Mononuclear cell (primary cell): Measurements from ENCODE around the gene RNF17. TPM values are rescaled to one million over a fixed set of nuclear protein-coding genes. Genes with fewer than 3 reads are reported as not detected.

ENCODE experiments used
- H3K27me3 ChIP-seq: 2 replicates; pipeline ENCODE4 v1.6.0; 2011; ENCODE audit warnings: low read length, control low read depth; ENCODE audit not compliant: insufficient read depth
- H3K4me1 ChIP-seq: 2 replicates; pipeline ENCODE4 v1.5.1; 2011; ENCODE audit warnings: mild to moderate bottlenecking, low read length, control low read depth; ENCODE audit not compliant: insufficient read depth
- H3K4me3 ChIP-seq: 2 replicates; pipeline ENCODE4 v1.5.1; 2011; ENCODE audit warnings: mild to moderate bottlenecking, low read length, moderate library complexity
- H3K9me3 ChIP-seq: 2 replicates; pipeline ENCODE4 v1.5.1; 2011; ENCODE audit warnings: low read depth, mild to moderate bottlenecking, control low read depth, low read length
- total RNA-seq: library from RNA; depleted of rRNA; stranded (reverse); fragments of >200 nt; gene quantifications from one replicate; pipeline ENCODE4 v1.2.3, GENCODE V29; 2012

Gene RNF17
- total RNA-seq, 1 donor = not detected

- H3K27me3 ChIP-seq = no peaks in the 10 kb centered on the region
- no peaks in the 10 kb centered on the region for H3K9me3 ChIP-seq
- no peak overlapping the region for H3K4me3 ChIP-seq
- H3K4me1 ChIP-seq = no peaks in the 10 kb centered on the region
Observed at GRCh38 chr13:24893863-24894262, 129.9 kb downstream of the RNF17 start.

DNA sequence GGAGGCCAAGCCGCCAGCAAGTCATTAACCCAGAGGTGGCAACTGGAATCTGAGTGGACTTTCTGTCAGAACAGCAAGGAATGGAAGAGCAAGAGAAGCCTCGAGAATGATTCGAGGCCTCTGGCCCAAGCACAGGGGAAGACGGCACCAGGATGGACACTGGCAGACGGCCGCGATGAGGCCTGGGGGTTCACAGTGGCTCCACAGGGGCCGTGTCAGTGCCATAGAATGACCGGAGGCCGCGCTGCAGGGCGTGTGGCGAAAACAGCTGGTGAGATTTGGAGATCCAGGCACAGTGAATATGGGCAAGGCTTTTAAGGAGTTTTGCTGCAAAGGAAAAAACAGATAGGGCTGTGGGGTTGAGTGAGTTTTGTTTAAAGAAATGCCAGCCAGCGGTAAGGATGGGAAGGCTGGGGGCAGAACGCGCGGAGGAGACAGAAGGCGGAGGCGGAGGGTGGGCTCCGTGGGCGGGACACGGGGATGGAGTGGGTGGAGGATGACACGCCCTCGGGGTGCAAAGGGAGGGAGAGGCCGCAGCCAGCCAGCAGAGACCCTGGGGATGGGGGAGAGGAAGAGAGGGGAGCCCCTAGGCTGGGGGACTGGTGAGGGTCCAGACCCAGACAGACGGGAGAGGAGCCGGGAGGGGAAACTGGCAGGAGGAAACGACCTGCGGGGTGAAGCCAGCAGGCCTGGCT, 130.5 kb downstream of the RNF17 start:
- Histone ChIP-seq H3K9me3 (no peaks in the 10 kb centered on the region), H3K4me1 (no peaks in the 10 kb centered on the region), H3K27me3 (no peaks in the 10 kb centered on the region), H3K4me3 (no peak overlapping the region)

DNA sequence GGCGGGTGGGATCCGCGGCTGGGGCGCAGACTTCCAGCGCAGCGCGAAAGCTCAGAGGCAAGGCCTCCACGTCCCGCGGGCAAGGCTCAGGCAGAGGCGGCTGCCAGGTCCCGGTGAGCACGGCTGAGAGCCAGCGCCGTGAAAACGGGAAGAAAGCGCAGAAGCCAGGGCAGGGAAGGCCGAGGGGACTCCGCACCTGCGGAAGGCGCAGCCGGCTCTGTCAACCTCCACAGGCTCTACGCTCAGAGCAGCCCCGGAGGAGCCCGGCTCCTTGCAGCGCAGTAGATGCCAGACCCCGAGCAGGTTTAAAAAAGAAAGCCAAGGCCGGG, 131.0 kb downstream of the RNF17 start:
- Histone ChIP-seq H3K27me3 (no peaks in the 10 kb centered on the region), H3K9me3 (no peaks in the 10 kb centered on the region), H3K4me1 (no peaks in the 10 kb centered on the region), H3K4me3 (no peak overlapping the region)

GRCh38 chr13:24896061-24896460, 132.1 kb downstream of the RNF17 start:
- H3K9me3 ChIP-seq = no peaks in the 10 kb centered on the region
- peaks cover 3% of the 10 kb centered on the region for H3K4me1 ChIP-seq
- no peaks in the 10 kb centered on the region for H3K27me3 ChIP-seq
- no peak overlapping the region for H3K4me3 ChIP-seq

GRCh38 chr13:24897293-24897692, 133.3 kb downstream of the RNF17 start:
- no peaks in the 10 kb centered on the region for H3K9me3 ChIP-seq
- peaks cover 3% of the 10 kb centered on the region for H3K4me1 ChIP-seq
- no peaks in the 10 kb centered on the region for H3K27me3 ChIP-seq
- H3K4me3 ChIP-seq = no peak overlapping the region

- Histone ChIP-seq H3K9me3 (no peaks in the 10 kb centered on the region), H3K4me3 (no peak overlapping the region), H3K4me1 (peaks cover 3% of the 10 kb centered on the region), H3K27me3 (no peaks in the 10 kb centered on the region)
Observed at GRCh38 chr13:24899601-24900000, 135.6 kb downstream of the RNF17 start.

GRCh38 chr13:24900507-24900906, 136.5 kb downstream of the RNF17 start:
- Histone ChIP-seq H3K27me3 (no peaks in the 10 kb centered on the region), H3K4me1 (peaks cover 3% of the 10 kb centered on the region), H3K9me3 (no peaks in the 10 kb centered on the region), H3K4me3 (no peak overlapping the region)

- Histone ChIP-seq H3K4me3 (no peak overlapping the region), H3K9me3 (no peaks in the 10 kb centered on the region), H3K27me3 (no peaks in the 10 kb centered on the region), H3K4me1 (peaks cover 3% of the 10 kb centered on the region)
Observed at GRCh38 chr13:24905242-24905641, 141.3 kb downstream of the RNF17 start.

- Histone ChIP-seq H3K4me1 (no peaks in the 10 kb centered on the region), H3K9me3 (no peaks in the 10 kb centered on the region), H3K27me3 (no peaks in the 10 kb centered on the region), H3K4me3 (no peak overlapping the region)
Observed at GRCh38 chr13:24906268-24906667, 142.3 kb downstream of the RNF17 start.

GRCh38 chr13:24910502-24911132, 146.6 kb downstream of the RNF17 start:
- Histone ChIP-seq H3K4me1 (no peaks in the 10 kb centered on the region), H3K27me3 (no peaks in the 10 kb centered on the region), H3K9me3 (no peaks in the 10 kb centered on the region), H3K4me3 (no peak overlapping the region)

- Histone ChIP-seq H3K4me3 (no peak overlapping the region), H3K27me3 (no peaks in the 10 kb centered on the region), H3K9me3 (no peaks in the 10 kb centered on the region), H3K4me1 (no peaks in the 10 kb centered on the region)
Observed at GRCh38 chr13:24911133-24911908, 147.4 kb downstream of the RNF17 start.

DNA sequence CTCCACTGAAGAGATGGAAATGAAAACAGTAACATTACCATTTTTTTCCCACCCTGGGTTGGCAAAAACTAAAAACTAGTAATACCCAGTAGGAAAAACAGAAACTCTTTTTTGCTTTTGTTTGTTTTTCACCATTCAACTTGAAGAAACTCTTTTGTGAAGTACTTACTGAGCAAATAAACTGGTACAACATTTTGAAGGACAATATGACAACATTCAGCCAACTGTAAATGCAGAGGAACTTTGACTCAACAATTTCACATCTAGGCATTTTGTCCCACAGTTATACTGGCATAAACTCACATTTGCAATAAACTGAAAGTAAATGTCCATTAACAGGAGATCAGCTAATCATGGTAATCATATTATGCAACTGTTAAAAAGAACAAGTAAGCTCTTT, 152.5 kb downstream of the RNF17 start:
- H3K27me3 ChIP-seq = no peaks in the 10 kb centered on the region
- H3K9me3 ChIP-seq = no peaks in the 10 kb centered on the region
- no peak overlapping the region for H3K4me3 ChIP-seq
- H3K4me1 ChIP-seq = no peaks in the 10 kb centered on the region

DNA sequence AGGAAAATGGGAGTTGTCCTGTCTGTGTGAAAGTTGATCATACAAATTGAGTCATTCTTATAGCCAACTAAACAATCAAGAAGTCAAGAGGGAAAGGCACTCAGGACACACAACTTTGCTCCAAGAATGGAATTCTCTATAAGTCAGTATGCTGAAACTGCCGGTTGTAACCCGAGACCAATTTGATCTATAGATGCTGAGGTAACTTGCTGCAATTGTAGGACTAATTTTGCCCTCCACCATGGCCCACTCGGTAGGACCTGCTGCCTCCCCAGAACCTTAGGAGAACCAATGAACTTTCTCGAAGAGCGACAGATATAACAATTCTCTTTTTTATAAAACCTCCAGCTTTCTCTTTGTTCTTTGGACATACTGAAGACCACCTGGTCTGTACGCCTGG, 157.0 kb downstream of the RNF17 start:
- Histone ChIP-seq H3K9me3 (no peaks in the 10 kb centered on the region), H3K27me3 (no peaks in the 10 kb centered on the region), H3K4me1 (peaks cover 9% of the 10 kb centered on the region), H3K4me3 (no peak overlapping the region)

- no peaks in the 10 kb centered on the region for H3K9me3 ChIP-seq
- no peaks in the 10 kb centered on the region for H3K27me3 ChIP-seq
- peak overlapping the region; percentile 98 for H3K4me3 ChIP-seq
- H3K4me1 ChIP-seq = peaks cover 9% of the 10 kb centered on the region
Observed at GRCh38 chr13:24921881-24922280, 157.9 kb downstream of the RNF17 start.

DNA sequence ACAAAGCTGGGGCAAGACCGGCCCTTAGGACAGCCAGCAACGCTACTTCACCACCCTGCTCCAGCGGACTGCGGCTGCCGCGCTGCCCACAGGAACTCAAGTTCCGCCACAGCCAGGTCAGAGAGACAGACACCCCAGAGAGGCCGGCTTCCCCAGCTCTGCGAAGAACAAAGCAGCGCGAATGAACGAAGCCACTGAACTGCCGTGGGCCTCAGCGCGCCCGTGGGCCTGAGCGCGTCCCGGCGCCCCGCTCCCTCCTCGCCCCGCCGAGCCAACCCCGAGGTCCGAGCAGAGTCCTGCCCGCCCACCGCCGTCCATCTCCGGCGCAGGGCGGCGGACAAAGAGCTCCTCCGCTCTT, 158.4 kb downstream of the RNF17 start:
- Histone ChIP-seq H3K27me3 (no peaks in the 10 kb centered on the region), H3K4me1 (peaks cover 9% of the 10 kb centered on the region), H3K9me3 (no peaks in the 10 kb centered on the region), H3K4me3 (peak overlapping the region; percentile 98)
